SH-SY5Y (cell line): ENCODE results near the gene SIPA1L3.

Experiments
- GATA2 ChIP-seq: IDR thresholded peaks from 2 replicates; pipeline ENCODE4 v1.6.1; 2011; ENCODE audit warnings: mild to moderate bottlenecking, low read depth, low read length
- GATA3 ChIP-seq: IDR thresholded peaks from 2 replicates; pipeline ENCODE4 v1.6.1; 2011; ENCODE audit warnings: low read depth, mild to moderate bottlenecking, low read length, moderate library complexity

- TF ChIP-seq GATA2 (no peak), GATA3 (no peak)
Measured at GRCh38 chr19:38239816-38240215, 332.8 kb downstream of the SIPA1L3 start.
